NB4 (cell line): ENCODE measurements around the gene CIAO1.
"Not testable (repeated sequence)": the region's sequence is repeated elsewhere in the genome, so short reads cannot be mapped to it uniquely, and the experiment has no call there.

Experiments used
- DNase-seq: peaks from one replicate; pipeline ENCODE4 v3.0.0; 2010; ENCODE audit warnings: low read depth
- H3K4me3 ChIP-seq: one replicate; pipeline ENCODE4 v1.5.1; 2011; ENCODE audit warnings: mild to moderate bottlenecking, low read depth, low read length, moderate library complexity
- CTCF ChIP-seq: IDR thresholded peaks from one replicate; pipeline ENCODE4 v1.5.1; 2012; ENCODE audit warnings: low read depth, low read length
- MAX ChIP-seq: IDR thresholded peaks from 2 replicates; pipeline ENCODE4 v1.6.1; 2011; ENCODE audit warnings: low read depth, low read length
- MYC ChIP-seq: IDR thresholded peaks from 2 replicates; pipeline ENCODE4 v1.6.1; 2011; ENCODE audit warnings: low read depth, low read length
- POLR2A ChIP-seq: IDR thresholded peaks from 2 replicates; pipeline ENCODE4 v1.6.1; 2011; ENCODE audit warnings: mild to moderate bottlenecking; ENCODE audit not compliant: insufficient read length; ENCODE audit errors: extremely low read depth

Gene CIAO1

GRCh38 chr2:96265840-96266679, at the start of gene CIAO1, which contains the start of gene TMEM127:
CIAO1 (plus strand) TSS chr2:96266225; CDS start chr2:96266351, 126 bp downstream.
TMEM127 (minus strand) TSS chr2:96265997; CDS start chr2:96265381, 616 bp downstream.
- TF ChIP-seq MYC: peak; percentile 41; the same call in 1 of the 2 replicates
- TF ChIP-seq CTCF: peak; percentile 33
- TF ChIP-seq POLR2A: peak; percentile 61
- TF ChIP-seq MAX: peak; percentile 50; the same call in 1 of the 2 replicates
- H3K4me3 ChIP-seq: peak within 1 kb of the TSS; percentile 92
- peak; percentile 100 for DNase-seq

GRCh38 chr2:96218508-96219131, 47.4 kb upstream of the CIAO1 start:
- DNase-seq: peak; percentile 64
- TF ChIP-seq MYC (no peak), CTCF (no peak), POLR2A (no peak), MAX (no peak)
- H3K4me3 ChIP-seq: no peak overlapping the region

- not testable (repeated sequence) for H3K4me3 ChIP-seq, DNase-seq
These were observed 46.1 kb upstream of the CIAO1 start for GRCh38 chr2:96219959-96220358.

GRCh38 chr2:96221106-96221505, 44.9 kb upstream of the CIAO1 start:
- H3K4me3 ChIP-seq: not testable (repeated sequence)
- peak; percentile 85 for DNase-seq

- H3K4me3 ChIP-seq: no peak overlapping the region
- TF ChIP-seq MAX (no peak), MYC (no peak), POLR2A (no peak), CTCF (no peak)
- peak; percentile 92 for DNase-seq
These were observed 41.0 kb upstream of the CIAO1 start for GRCh38 chr2:96225016-96225533.

GRCh38 chr2:96231316-96231715, 34.7 kb upstream of the CIAO1 start:
- TF ChIP-seq CTCF (no peak), POLR2A (no peak), MAX (no peak), MYC (no peak)
- no peak for DNase-seq
- H3K4me3 ChIP-seq: no peak overlapping the region
